GM12878 (cell line): ENCODE measurements around the gene MGAT1.

Source experiments
- CBX5 ChIP-seq: sonication (generic); IDR thresholded peaks from 2 replicates; pipeline ENCODE4 v1.6.1; 2016; ENCODE audit warnings: low read depth, moderate library complexity, mild to moderate bottlenecking, inconsistent platforms
- CHD2 ChIP-seq: IDR thresholded peaks from 2 replicates; pipeline ENCODE4 v1.6.1; 2011; ENCODE audit warnings: low read depth, low read length, improper control_type of control experiment, borderline replicate concordance
- EP300 ChIP-seq, 2 experiments: fragments of 150-350 bp in 1 of 2; IDR thresholded peaks; 2 replicates each; pipeline ENCODE4 v1.6.1; 2011 to 2012; ENCODE audit warnings: low read depth in 2 of 2, low read length in 2 of 2, borderline replicate concordance in 1 of 2, improper control_type of control experiment in 1 of 2, inconsistent platforms in 1 of 2; ENCODE audit not compliant: control insufficient read depth in 1 of 2
- HDAC2 ChIP-seq: fragments of 200-600 bp; sonication (generic); IDR thresholded peaks from 2 replicates; pipeline ENCODE4 v1.6.1; 2017
- IKZF2 ChIP-seq, 2 experiments: fragments of 450-650 bp; IDR thresholded peaks; 2 replicates each; pipeline ENCODE4 v1.6.1; 2017; ENCODE audit warnings: mild to moderate bottlenecking in 2 of 2, moderate library complexity in 2 of 2
- JUND ChIP-seq: IDR thresholded peaks from 2 replicates; pipeline ENCODE4 v1.6.1; 2012; ENCODE audit warnings: low read depth, mild to moderate bottlenecking, low read length, improper control_type of control experiment, moderate library complexity
- KDM1A ChIP-seq: fragments of 200-600 bp; sonication (generic); IDR thresholded peaks from 2 replicates; pipeline ENCODE4 v1.6.1; 2016; ENCODE audit warnings: borderline replicate concordance
- NR2C1 ChIP-seq: fragments of 450-650 bp; IDR thresholded peaks from 2 replicates; pipeline ENCODE4 v1.6.1; 2017; ENCODE audit warnings: antibody characterized with exemption, mild to moderate bottlenecking, moderate library complexity
- POLR2A ChIP-seq: IDR thresholded peaks from 2 replicates; pipeline ENCODE4 v1.6.1; 2011; ENCODE audit warnings: low read depth, mild to moderate bottlenecking, low read length
- POLR2AphosphoS2 ChIP-seq: IDR thresholded peaks from 2 replicates; pipeline ENCODE4 v1.6.1; 2011; ENCODE audit warnings: low read depth, mild to moderate bottlenecking, low read length, improper control_type of control experiment, moderate library complexity
- RAD21 ChIP-seq: IDR thresholded peaks from 2 replicates; pipeline ENCODE4 v1.6.1; 2011; ENCODE audit warnings: mild to moderate bottlenecking, low read depth, low read length, moderate library complexity; ENCODE audit not compliant: insufficient read depth
- SMARCA5 ChIP-seq: fragments of 450-650 bp; IDR thresholded peaks from 2 replicates; pipeline ENCODE4 v1.6.1; 2017; ENCODE audit warnings: mild to moderate bottlenecking
- ZNF274 ChIP-seq: IDR thresholded peaks from one replicate; pipeline ENCODE4 v1.8.0; 2011; ENCODE audit not compliant: insufficient read length, insufficient read depth
- TF ChIP-seq, protein P1 (sequence below), 3 experiments: IDR thresholded peaks in 2 of 3; conservative IDR thresholded peaks in 1 of 3; 2 replicates each; pipeline ENCODE4 v1.5.1; 2011; ENCODE audit warnings: low read depth in 3 of 3, low read length in 3 of 3, mild to moderate bottlenecking in 3 of 3, control low read depth in 2 of 3, moderate library complexity in 2 of 3, inconsistent platforms in 1 of 3, mixed read lengths in 1 of 3; ENCODE audit not compliant: control insufficient read depth in 2 of 3, insufficient read depth in 1 of 3; ENCODE audit errors: extremely low read depth in 1 of 3

DNA sequence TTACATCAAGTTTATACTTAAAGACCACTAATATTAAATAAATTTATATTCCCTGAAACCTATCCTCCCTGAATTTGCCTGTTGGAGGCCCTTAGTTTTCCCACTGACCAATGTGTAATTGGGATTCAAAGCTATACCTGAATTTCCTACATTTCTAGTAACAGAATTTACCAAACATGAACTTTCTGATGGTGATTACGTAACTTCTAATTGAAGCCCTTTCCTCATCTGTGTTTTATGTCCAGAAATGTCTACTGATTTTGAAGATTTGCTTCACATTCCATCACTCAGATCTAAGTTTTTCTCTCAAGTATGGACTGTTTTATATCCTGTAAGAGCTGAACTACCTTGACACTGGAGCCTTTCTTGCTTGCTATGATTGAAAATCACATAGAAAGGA is 45.7 kb upstream of the MGAT1 start:
- TF ChIP-seq, protein P1, sequence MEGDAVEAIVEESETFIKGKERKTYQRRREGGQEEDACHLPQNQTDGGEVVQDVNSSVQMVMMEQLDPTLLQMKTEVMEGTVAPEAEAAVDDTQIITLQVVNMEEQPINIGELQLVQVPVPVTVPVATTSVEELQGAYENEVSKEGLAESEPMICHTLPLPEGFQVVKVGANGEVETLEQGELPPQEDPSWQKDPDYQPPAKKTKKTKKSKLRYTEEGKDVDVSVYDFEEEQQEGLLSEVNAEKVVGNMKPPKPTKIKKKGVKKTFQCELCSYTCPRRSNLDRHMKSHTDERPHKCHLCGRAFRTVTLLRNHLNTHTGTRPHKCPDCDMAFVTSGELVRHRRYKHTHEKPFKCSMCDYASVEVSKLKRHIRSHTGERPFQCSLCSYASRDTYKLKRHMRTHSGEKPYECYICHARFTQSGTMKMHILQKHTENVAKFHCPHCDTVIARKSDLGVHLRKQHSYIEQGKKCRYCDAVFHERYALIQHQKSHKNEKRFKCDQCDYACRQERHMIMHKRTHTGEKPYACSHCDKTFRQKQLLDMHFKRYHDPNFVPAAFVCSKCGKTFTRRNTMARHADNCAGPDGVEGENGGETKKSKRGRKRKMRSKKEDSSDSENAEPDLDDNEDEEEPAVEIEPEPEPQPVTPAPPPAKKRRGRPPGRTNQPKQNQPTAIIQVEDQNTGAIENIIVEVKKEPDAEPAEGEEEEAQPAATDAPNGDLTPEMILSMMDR (IDR thresholded peaks at IDR 0.05 in 2 of 3, conservative IDR thresholded peaks at IDR 0.05 in 1 of 3; ENCODE audit: control insufficient read depth in 2 of 3, extremely low read depth in 1 of 3, insufficient read depth in 1 of 3, low read depth in 3 of 3, low read length in 3 of 3): no peak
- TF ChIP-seq POLR2A (no peak), IKZF2 (IDR thresholded peaks at IDR 0.05) (no peak), RAD21 (no peak), NR2C1 (no peak), POLR2AphosphoS2 (no peak), HDAC2 (no peak), ZNF274 (no peak), EP300 (IDR thresholded peaks at IDR 0.05; ENCODE audit: borderline replicate concordance in 1 of 2, control insufficient read depth in 1 of 2, low read depth in 2 of 2, low read length in 2 of 2) (no peak), JUND (no peak), CBX5 (no peak), CHD2 (no peak), SMARCA5 (no peak), KDM1A (no peak)
